Activated B cell treated with CpG ODN at 0.5 μM for 24 hours (primary cell): ENCODE data around the gene FUT1. TPM values are rescaled to one million over a fixed set of nuclear protein-coding genes. Genes with fewer than 3 reads are reported as not detected.

Source experiments
- ATAC-seq: fragments of 200-7000 bp; cut with Tn5 transposase; one replicate; pipeline ENCODE4 v1.10.0; 2021; ENCODE audit warnings: low read depth, mild to moderate bottlenecking, moderate library complexity
- CTCF ChIA-PET: fragments of 350-600 bp; sonication (Branson Sonifier 250); formaldehyde crosslinking; loops from one replicate; lab custom pipeline; 2021; ENCODE audit warnings: antibody characterized with exemption; lab: Charles Lee
- POLR2A ChIA-PET: fragments of 350-600 bp; sonication (Branson Sonifier 250); formaldehyde crosslinking; loops from one replicate; lab custom pipeline; 2021; ENCODE audit warnings: antibody characterized with exemption; lab: Charles Lee
- DNase-seq: peaks from one replicate; pipeline ENCODE4 v3.0.0; 2022
- H3K27ac Mint-ChIP-seq: one replicate; pipeline ENCODE4 v1.8.0; 2020; ENCODE audit warnings: mixed read lengths
- H3K27me3 Mint-ChIP-seq: one replicate; pipeline ENCODE4 v1.8.0; 2021; ENCODE audit warnings: mixed read lengths
- H3K36me3 Mint-ChIP-seq: one replicate; pipeline ENCODE4 v1.8.0; 2021; ENCODE audit warnings: low read depth, mixed read lengths
- H3K4me1 Mint-ChIP-seq: one replicate; pipeline ENCODE4 v1.8.0; 2021; ENCODE audit warnings: mixed read lengths
- H3K4me3 Mint-ChIP-seq: one replicate; pipeline ENCODE4 v1.8.0; 2020; ENCODE audit warnings: mild to moderate bottlenecking, mixed read lengths
- H3K9me3 Mint-ChIP-seq: one replicate; pipeline ENCODE4 v1.8.0; 2020; ENCODE audit warnings: mixed read lengths
- intact Hi-C: fragments of 100-400 bp; cut with micrococcal nuclease; formaldehyde crosslinking; loops from one replicate; pipeline ENCODE4 v1.15.1; 2024
- total RNA-seq: library from RNA; stranded (reverse); gene quantifications from 2 replicates; pipeline ENCODE4 v1.2.3, GENCODE V29; 2022
- TF ChIP-seq, protein P1 (sequence below): fragments of 200-600 bp; IDR thresholded peaks from one replicate; pipeline ENCODE4 v1.8.0; 2022; ENCODE audit warnings: antibody characterized with exemption, mild to moderate bottlenecking

FUT1 gene
- total RNA-seq, 1 donor from 2014 or later, result not detected

DNA sequence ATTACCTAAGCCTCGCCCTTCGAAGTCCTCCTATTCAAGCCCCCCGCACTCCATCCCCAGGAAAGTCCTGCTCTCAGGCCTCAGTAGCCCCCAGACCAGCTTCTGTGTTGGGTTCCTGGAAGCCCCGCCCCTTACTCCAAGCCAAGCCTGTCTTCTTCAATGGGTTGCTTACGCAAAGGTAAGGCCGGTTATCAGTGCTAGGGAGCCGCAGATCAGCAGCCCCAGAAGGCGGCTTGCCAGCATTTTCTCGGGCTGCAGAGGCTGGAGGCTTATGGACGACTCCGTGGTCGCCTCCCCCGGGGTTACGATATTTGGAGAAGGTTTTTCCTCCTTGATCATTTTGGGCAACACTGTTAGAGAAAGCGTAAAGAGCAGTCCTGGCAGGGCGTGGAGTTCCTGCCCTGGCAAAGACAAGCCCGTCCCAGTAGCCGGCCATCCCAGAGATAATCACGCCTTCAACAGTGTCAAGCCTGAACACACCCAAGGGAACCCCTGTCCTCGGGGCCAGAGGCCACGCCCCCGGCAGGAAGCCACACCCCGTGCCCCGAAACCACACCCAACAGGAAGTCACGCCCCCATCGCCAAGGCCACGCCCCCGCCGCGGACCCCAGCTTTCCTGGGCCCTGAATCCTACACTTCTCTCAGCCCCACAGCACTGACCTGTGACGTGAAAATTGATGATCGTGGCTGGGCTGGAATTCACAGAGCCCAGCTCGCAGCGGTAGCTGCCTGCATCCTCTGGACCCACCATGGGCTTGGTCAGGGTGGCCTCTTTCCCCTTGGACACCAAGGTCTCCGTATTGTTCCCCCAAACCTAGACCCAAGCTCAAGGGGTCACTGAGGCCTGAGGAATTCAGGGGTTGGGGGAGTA lies 11.1 kb downstream of the FUT1 start:
- Mint-ChIP-seq H3K36me3 (no peaks in the 10 kb centered on the region), H3K27ac (no peak overlapping the region), H3K27me3 (peaks cover 21% of the 10 kb centered on the region), H3K4me1 (peaks cover 20% of the 10 kb centered on the region), H3K4me3 (no peak overlapping the region), H3K9me3 (peaks cover 2% of the 10 kb centered on the region)
- ChIA-PET POLR2A (interaction anchor here (0.5 kb wide), 1 partner anchor 10 kb away, joined by 3 read pairs; no protein-coding TSS in a partner anchor), CTCF (no interaction called here)
- intact Hi-C loops, result no loop called here
- TF ChIP-seq, protein P1, sequence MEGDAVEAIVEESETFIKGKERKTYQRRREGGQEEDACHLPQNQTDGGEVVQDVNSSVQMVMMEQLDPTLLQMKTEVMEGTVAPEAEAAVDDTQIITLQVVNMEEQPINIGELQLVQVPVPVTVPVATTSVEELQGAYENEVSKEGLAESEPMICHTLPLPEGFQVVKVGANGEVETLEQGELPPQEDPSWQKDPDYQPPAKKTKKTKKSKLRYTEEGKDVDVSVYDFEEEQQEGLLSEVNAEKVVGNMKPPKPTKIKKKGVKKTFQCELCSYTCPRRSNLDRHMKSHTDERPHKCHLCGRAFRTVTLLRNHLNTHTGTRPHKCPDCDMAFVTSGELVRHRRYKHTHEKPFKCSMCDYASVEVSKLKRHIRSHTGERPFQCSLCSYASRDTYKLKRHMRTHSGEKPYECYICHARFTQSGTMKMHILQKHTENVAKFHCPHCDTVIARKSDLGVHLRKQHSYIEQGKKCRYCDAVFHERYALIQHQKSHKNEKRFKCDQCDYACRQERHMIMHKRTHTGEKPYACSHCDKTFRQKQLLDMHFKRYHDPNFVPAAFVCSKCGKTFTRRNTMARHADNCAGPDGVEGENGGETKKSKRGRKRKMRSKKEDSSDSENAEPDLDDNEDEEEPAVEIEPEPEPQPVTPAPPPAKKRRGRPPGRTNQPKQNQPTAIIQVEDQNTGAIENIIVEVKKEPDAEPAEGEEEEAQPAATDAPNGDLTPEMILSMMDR, result no peak
- no peak for ATAC-seq
- no peak for DNase-seq

DNA sequence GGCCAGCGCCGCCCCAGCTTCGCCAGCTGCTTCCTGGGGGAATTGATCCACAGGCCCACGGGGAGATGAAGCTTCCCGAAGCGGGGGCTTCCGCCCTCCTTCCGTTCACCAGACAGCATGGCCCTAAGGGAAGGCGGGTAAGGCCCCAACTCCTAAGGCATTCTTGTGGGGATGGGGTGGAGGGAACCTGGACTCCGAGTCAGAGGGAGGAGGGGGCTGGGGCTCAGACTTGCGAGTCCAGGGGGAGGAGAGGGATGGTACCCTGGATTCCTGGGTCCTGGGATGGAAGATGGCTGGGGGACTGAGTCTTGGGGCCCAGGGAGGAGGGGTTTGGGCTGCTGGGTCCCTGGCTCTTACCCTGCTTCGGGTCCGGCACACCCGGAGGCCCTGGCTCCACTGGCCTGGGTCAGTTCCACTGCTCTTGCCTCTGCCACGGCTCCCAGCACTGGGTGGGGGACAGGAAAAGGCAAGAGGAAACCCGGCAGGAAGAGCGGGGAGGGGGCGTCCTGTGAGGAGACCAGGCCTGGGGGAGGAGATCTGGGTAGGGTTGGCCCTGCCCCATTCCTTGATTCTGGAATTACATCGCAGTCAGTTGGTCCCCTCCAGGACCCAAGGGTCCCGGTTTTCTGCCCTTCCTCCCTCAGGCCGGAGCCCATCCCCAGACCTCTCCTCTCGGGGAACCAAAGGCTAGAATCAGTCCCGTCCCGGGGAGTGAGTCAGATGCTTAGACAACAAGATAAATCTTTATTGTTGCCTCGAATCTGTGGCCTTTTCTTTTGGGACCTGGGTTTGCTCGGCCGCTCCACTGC lies 12.1 kb downstream of the FUT1 start, which contains the start of gene RASIP1:
RASIP1 (minus strand) TSS at position 447 of the 809 bp plus-strand sequence; CDS start at position 119, 328 bp downstream.
- ChIA-PET POLR2A (interaction anchor here (1.1 to 1.5 kb wide), 2 partner anchors 15 to 26 kb away, joined by 4 read pairs; no protein-coding TSS in a partner anchor), CTCF (no interaction called here)
- ATAC-seq (no peak), DNase-seq (no peak)
- H3K4me1 Mint-ChIP-seq, result peaks cover 20% of the 10 kb centered on the region
- H3K27ac Mint-ChIP-seq, result no peak within 1 kb of the TSS
- intact Hi-C loops, result no loop called here
- peaks cover 12% of the 10 kb centered on the region for H3K27me3 Mint-ChIP-seq
- no peaks in the 10 kb centered on the region for H3K36me3 Mint-ChIP-seq
- peak within 1 kb of the TSS; percentile 44 for H3K4me3 Mint-ChIP-seq
- peaks cover under 1% of the 10 kb centered on the region for H3K9me3 Mint-ChIP-seq
- TF ChIP-seq, protein P1, result no peak

DNA sequence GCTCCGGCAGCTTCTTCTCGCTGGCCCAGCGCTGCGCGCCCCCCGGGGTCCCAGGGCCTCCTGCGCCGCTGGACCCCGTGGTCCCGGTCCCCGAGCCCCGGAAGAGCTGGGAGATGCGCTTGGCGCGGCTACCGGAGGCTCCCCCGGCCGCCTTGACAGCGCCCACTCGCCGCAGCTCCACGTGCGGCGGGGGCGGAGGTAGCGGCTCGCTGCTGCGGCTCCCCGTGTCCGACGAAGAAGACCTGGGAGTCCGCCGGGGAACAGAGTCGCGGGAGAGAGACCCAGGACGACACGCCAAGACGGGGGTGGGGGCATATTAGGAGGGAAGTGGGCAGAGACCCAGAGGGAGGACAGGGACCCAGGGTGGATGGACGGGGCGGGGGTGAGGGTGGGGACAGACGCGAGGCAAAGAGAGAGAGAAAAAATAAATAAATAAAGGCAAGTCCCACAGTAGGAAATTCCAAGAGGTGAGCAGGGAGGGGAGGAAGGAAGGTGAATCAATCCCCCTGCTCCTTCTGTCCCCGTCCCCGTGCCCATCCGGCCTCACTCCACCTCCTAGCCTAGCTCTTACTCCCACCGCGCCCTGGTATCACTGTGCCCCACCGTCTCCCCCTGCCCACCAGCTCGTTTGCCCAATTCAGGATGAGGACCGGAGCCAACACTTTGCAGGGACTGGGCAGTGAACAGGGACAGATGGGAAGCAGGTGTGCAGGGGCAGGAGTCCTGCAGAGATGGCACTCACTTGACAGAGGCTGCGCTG lies 12.9 kb downstream of the FUT1 start:
- intact Hi-C loops, result loop anchor here (1.0 to 2.0 kb wide), 3 partner anchors 64 to 101 kb away; partner anchors contain the start of gene CA11
- Mint-ChIP-seq H3K27me3 (peaks cover 12% of the 10 kb centered on the region), H3K36me3 (no peaks in the 10 kb centered on the region), H3K4me1 (peaks cover 20% of the 10 kb centered on the region), H3K4me3 (peak overlapping the region; percentile 44), H3K9me3 (no peaks in the 10 kb centered on the region), H3K27ac (no peak overlapping the region)
- no peak for DNase-seq
- TF ChIP-seq, protein P1, result no peak
- CTCF ChIA-PET, result interaction anchor here (0.8 to 1.4 kb wide), 4 partner anchors 8 to 94 kb away, joined by 3 to 13 read pairs (median 4); partner anchors contain the start of gene CA11
- POLR2A ChIA-PET, result interaction anchor here (0.5 to 2.1 kb wide), 8 partner anchors 15 to 710 kb away, joined by 3 to 8 read pairs (median 4); partner anchors contain the start of genes DBP, RPL18 and SPHK2
- no peak for ATAC-seq

DNA sequence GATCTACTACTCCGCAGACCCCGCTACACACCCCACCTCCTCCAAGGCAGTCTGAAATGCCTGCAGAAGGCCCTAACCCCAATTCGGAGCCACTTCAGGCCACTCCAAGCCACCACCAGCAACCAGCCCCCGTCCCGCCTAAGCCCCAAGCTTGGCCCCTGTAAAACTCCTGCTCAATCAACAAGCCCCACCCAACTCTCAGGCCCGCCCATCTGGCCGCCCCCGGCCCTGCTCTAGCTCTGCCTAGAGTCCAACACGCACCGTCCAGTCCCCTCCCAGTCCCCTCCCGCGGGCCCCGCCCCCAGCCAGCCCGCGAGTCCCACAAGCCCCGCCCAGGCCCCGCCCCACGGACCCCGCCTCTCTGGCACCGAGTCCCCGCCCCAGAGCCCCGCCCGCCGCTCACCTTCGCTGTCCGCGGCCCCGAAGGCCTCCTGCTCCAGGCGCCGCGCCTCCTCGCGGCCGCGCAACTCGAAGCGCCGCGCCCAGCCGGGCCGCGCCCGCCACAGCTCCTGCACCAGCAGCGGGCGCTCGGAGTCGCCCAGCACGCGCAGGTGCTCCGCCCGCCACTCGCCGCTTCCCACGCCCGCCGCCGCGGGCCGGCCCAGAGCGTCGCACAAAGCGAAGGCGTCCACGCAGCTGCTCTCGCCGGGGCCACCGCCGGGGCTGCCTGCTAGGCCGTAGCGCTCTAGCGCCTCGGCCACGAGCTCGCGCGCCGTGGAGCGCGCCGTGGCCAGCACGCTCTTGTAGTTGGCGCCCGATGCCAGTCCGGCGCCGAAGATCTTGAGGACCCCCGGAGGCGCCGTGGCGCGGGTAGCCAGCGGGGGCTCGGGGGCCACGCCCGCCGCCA lies 13.7 kb downstream of the FUT1 start:
- CTCF ChIA-PET, result interaction anchor here (0.8 to 1.4 kb wide), 4 partner anchors 9 to 93 kb away, joined by 3 to 13 read pairs (median 4); partner anchors contain the start of gene CA11
- Mint-ChIP-seq H3K27ac (peak overlapping the region; percentile 70), H3K36me3 (no peaks in the 10 kb centered on the region), H3K27me3 (peaks cover 8% of the 10 kb centered on the region), H3K9me3 (no peaks in the 10 kb centered on the region), H3K4me3 (peak overlapping the region; percentile 66), H3K4me1 (peaks cover 20% of the 10 kb centered on the region)
- DNase-seq (peak; percentile 86), ATAC-seq (peak; percentile 94)
- intact Hi-C loops, result loop anchor here (1.0 to 2.0 kb wide), 5 partner anchors 18 to 100 kb away; partner anchors contain the start of gene CA11
- TF ChIP-seq, protein P1, result no peak
- POLR2A ChIA-PET, result interaction anchor here (0.5 to 2.1 kb wide), 8 partner anchors 14 to 120 kb away, joined by 3 to 8 read pairs (median 4); partner anchors contain the start of genes DBP, RPL18 and SPHK2
